Cardiac muscle cell (in vitro differentiated cells and primary cell): ENCODE data around the gene ZNF211. TPM values are rescaled to one million over a fixed set of nuclear protein-coding genes. Genes with fewer than 3 reads are reported as not detected.

Experiments used
- DNase-seq, 2 donors: peaks; one replicate each; pipeline versions ENCODE4 v3.0.0 to v3.0.0-alpha.2; 2010 to 2017; ENCODE audit warnings: low read depth in 1 of 2, low spot score in 1 of 2
- H3K27ac ChIP-seq: fragments of 200-600 bp; sonication (generic); 2 replicates; pipeline ENCODE4 v1.5.1; 2016
- H3K27me3 ChIP-seq: fragments of 200-600 bp; sonication (generic); 2 replicates; pipeline ENCODE4 v1.6.0; 2016; ENCODE audit warnings: control low read depth
- H3K36me3 ChIP-seq: fragments of 200-600 bp; sonication (generic); 2 replicates; pipeline ENCODE4 v1.5.1; 2016; ENCODE audit warnings: control low read depth
- H3K4me1 ChIP-seq: fragments of 200-600 bp; sonication (generic); 2 replicates; pipeline ENCODE4 v1.8.1; 2017; ENCODE audit warnings: low read depth, mild to moderate bottlenecking, mixed run types
- H3K4me3 ChIP-seq: fragments of 200-600 bp; sonication (generic); 2 replicates; pipeline ENCODE4 v1.5.1; 2016; ENCODE audit warnings: mild to moderate bottlenecking
- H3K9me3 ChIP-seq: fragments of 200-600 bp; sonication (generic); 2 replicates; pipeline ENCODE4 v1.5.1; 2017; ENCODE audit warnings: low read depth, mild to moderate bottlenecking, control low read depth
- polyA plus RNA-seq: library from polyadenylated mRNA; unstranded; fragments of >200 nt; fragmentation: Nextera tagmentation; extraction: Ambion mirVana; gene quantifications from 2 replicates; pipeline ENCODE4 v1.2.1, GENCODE V29; 2016
- total RNA-seq: library from RNA; depleted of rRNA; stranded (reverse); fragments of >200 nt; gene quantifications from 2 replicates; pipeline ENCODE4 v1.2.3, GENCODE V29; 2016
- TF ChIP-seq, protein P1 (sequence below): IDR thresholded peaks from 2 replicates; pipeline ENCODE4 v1.5.1; 2012; ENCODE audit warnings: low read depth, mild to moderate bottlenecking, low read length

ZNF211 gene
- total and polyA plus RNA-seq, 2 experiments from 2014 or later = 22.6 to 30.0 TPM

DNA sequence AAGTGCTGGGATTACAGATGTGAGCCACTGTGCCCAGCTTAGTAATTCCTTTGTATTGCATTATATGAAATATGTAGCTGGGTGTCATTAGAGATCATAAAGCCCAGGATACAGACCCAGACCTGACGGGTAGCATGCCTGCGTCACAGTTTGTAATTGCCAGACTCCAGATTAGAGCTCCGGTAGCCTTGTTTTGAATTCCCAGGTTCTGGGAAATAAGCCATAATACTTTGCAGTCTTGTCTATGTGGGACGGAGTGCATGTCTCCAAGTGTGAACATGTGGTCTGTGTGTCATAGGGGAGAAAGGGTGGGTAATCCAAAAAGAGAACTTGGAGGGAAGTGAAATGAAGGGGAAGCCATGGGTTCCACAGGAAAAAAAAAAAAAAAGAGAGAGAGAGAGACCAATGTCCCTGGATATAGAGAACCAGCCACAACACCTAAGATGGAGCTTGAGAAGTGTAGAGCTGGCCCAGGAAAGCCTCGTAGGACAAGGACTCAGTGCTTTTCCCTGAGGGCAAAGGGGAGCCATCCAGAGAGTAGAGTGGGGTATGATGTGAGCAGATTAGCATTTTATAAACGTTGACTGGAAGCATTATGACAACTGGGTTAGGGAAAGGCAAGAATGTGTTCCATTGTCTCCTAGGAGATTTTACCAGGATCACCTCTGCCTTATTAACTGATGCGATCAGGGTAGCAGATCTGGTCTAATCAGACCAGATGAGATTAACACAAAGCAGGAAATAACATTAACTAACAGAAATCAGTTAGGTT is 38.3 kb downstream of the ZNF211 start:
- no peaks in the 10 kb centered on the region for H3K9me3 ChIP-seq
- no peaks in the 10 kb centered on the region for H3K36me3 ChIP-seq
- no peak overlapping the region for H3K27ac ChIP-seq
- H3K4me1 ChIP-seq = no peaks in the 10 kb centered on the region
- H3K27me3 ChIP-seq = peaks cover 20% of the 10 kb centered on the region
- TF ChIP-seq, protein P1, sequence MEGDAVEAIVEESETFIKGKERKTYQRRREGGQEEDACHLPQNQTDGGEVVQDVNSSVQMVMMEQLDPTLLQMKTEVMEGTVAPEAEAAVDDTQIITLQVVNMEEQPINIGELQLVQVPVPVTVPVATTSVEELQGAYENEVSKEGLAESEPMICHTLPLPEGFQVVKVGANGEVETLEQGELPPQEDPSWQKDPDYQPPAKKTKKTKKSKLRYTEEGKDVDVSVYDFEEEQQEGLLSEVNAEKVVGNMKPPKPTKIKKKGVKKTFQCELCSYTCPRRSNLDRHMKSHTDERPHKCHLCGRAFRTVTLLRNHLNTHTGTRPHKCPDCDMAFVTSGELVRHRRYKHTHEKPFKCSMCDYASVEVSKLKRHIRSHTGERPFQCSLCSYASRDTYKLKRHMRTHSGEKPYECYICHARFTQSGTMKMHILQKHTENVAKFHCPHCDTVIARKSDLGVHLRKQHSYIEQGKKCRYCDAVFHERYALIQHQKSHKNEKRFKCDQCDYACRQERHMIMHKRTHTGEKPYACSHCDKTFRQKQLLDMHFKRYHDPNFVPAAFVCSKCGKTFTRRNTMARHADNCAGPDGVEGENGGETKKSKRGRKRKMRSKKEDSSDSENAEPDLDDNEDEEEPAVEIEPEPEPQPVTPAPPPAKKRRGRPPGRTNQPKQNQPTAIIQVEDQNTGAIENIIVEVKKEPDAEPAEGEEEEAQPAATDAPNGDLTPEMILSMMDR = no peak
- H3K4me3 ChIP-seq = no peak overlapping the region
- DNase-seq = no peak

DNA sequence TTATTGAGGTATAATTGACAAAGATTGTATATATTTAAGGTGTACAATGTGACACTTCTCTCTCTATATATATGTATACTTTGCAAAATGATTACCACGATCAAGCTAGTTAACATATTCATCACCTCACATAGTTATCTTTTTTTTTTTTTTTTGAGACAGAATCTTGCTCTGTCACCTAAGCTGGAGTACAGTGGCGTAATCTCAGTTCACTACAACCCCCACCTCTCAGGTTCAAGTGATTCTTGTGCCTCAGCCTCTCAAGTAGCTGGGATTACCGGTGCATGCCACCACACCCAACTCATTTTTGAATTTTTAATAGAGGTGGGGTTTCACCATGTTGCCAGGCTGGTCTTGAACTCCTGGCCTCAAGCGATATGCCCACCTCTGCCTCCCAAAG is 39.5 kb downstream of the ZNF211 start:
- TF ChIP-seq, protein P1 = no peak
- Histone ChIP-seq H3K4me1 (no peaks in the 10 kb centered on the region), H3K9me3 (no peaks in the 10 kb centered on the region), H3K4me3 (no peak overlapping the region), H3K27me3 (peaks cover 32% of the 10 kb centered on the region), H3K36me3 (no peaks in the 10 kb centered on the region), H3K27ac (no peak overlapping the region)
- DNase-seq = no peak

DNA sequence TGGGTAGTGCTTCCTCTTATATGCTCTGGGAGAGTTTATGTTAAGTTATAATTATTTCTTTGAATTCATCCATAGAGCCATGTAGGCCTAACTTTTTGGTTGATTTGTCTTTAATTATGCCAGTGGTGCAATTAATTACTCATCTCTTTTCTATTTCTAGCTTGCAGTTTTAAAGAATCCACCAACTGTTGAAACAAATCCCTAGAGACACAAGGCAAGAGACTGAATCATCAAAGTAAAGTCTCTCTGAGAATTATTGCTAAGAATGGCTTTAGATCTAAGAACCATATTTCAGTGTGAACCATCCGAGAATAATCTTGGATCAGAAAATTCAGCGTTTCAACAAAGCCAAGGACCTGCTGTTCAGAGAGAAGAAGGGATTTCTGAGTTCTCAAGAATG is 42.9 kb downstream of the ZNF211 start:
- DNase-seq = no peak
- Histone ChIP-seq H3K36me3 (no peaks in the 10 kb centered on the region), H3K4me3 (no peak overlapping the region), H3K27ac (no peak overlapping the region), H3K9me3 (no peaks in the 10 kb centered on the region), H3K4me1 (no peaks in the 10 kb centered on the region), H3K27me3 (peaks cover 54% of the 10 kb centered on the region)
- TF ChIP-seq, protein P1 = no peak

DNA sequence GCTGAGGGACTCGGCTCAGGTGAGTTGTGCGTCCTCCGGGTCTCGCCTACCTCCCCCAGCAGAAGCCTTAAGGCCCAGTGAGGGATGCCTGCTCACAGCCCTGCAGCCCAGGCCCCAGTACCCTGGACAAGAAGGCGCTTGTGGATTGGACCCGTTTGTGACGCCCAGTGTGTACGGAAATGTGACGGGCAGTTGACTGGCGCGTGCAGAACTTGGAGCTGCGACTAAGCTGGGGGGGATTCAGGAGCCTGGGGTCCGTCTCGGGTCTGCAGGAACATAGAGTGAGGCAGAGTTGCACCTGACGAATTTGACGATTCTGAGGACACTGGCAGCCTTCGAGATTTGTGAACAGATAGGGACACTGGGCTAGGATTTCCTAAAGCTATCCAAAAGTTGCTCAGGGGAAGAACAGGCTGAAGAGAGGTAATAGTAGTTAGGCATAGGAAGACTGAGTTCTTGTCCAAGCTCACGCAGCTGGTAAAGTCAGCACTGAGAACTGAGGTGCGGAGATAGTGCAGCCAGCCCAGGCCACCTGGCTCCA is 49.3 kb downstream of the ZNF211 start:
- Histone ChIP-seq H3K27ac (no peak overlapping the region), H3K36me3 (peaks cover 1% of the 10 kb centered on the region), H3K9me3 (no peaks in the 10 kb centered on the region), H3K4me1 (peaks cover 3% of the 10 kb centered on the region), H3K4me3 (peak overlapping the region; percentile 76), H3K27me3 (peaks cover 26% of the 10 kb centered on the region)
- DNase-seq = no peak
- TF ChIP-seq, protein P1 = no peak

DNA sequence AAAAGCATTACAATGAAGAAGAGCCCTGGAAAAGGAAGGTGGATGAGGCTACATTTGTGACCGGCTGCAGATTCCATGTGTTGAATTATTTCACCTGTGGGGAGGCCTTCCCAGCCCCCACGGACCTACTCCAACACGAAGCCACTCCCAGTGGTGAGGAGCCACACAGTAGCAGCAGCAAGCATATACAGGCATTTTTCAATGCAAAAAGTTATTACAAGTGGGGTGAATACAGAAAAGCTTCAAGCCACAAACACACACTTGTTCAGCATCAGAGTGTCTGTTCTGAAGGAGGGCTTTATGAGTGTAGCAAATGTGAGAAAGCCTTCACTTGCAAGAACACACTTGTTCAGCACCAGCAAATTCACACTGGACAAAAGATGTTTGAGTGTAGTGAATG is 53.8 kb downstream of the ZNF211 start:
- Histone ChIP-seq H3K4me1 (peaks cover 3% of the 10 kb centered on the region), H3K9me3 (no peaks in the 10 kb centered on the region), H3K27ac (no peak overlapping the region), H3K4me3 (no peak overlapping the region), H3K36me3 (peaks cover 9% of the 10 kb centered on the region), H3K27me3 (no peaks in the 10 kb centered on the region)
- TF ChIP-seq, protein P1 = no peak
- DNase-seq = no peak
